ENCODE measurements around the gene CRACDL. TPM values are rescaled to one million over a fixed set of nuclear protein-coding genes. Genes with fewer than 3 reads are reported as not detected.

Gene CRACDL
- total RNA-seq, 1 donor from 2014 or later: 6.2 TPM

DNA sequence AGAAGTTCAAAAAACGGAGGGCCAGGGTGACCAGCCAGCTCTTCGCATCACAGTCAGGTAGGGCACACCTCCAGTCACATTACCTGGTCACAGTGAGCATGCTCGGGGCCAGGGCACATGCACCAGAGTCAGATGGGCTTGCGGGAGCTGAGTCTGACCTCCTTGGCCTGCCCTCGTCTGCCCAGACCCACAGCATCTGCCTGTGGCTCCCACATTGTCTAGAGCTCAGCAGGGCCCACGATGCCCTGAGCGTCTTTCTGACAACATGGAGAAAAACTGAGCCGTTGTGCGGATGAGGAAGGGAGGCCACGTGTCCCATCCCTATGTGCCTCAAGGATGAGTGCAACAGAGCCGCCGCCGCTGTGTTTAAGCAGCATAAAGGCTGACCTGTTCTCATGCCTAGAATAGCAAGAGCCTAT, 37.6 kb downstream of the CRACDL start:
- peak overlapping the region; percentile 42 for H3K27ac Mint-ChIP-seq
- no peaks in the 10 kb centered on the region for H3K36me3 Mint-ChIP-seq
- no peak overlapping the region for H3K4me3 Mint-ChIP-seq
- DNase-seq (ENCODE audit: extremely low spot score, unreplicated experiment): peak; percentile 47
- peaks cover 3% of the 10 kb centered on the region for H3K27me3 Mint-ChIP-seq
- TF ChIP-seq, protein P1, sequence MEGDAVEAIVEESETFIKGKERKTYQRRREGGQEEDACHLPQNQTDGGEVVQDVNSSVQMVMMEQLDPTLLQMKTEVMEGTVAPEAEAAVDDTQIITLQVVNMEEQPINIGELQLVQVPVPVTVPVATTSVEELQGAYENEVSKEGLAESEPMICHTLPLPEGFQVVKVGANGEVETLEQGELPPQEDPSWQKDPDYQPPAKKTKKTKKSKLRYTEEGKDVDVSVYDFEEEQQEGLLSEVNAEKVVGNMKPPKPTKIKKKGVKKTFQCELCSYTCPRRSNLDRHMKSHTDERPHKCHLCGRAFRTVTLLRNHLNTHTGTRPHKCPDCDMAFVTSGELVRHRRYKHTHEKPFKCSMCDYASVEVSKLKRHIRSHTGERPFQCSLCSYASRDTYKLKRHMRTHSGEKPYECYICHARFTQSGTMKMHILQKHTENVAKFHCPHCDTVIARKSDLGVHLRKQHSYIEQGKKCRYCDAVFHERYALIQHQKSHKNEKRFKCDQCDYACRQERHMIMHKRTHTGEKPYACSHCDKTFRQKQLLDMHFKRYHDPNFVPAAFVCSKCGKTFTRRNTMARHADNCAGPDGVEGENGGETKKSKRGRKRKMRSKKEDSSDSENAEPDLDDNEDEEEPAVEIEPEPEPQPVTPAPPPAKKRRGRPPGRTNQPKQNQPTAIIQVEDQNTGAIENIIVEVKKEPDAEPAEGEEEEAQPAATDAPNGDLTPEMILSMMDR (conservative IDR thresholded peaks at IDR 0.05): no peak
- H3K9me3 Mint-ChIP-seq: no peaks in the 10 kb centered on the region
- H3K4me1 Mint-ChIP-seq (ENCODE audit: unreplicated experiment): peaks cover 5% of the 10 kb centered on the region

DNA sequence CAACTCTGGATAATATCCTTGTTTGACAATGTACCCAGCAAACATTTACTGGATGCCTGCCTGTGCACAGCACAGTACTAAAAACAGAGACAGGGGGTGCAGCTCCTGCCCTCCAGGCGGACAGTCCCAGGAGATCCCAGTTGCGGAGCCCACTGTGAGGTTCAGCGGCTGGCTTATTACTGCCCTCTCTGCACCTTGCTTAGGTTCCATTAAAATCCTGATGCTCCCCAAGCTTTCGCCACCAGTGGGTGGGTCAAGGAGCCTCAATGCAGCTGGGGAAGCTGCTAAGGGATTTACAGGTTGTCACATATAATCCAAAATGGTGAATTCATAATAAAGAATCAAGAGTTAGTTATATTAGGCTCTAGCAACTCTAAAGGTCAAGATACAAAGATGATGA, 38.3 kb downstream of the CRACDL start:
- H3K4me1 Mint-ChIP-seq (ENCODE audit: unreplicated experiment): peaks cover 5% of the 10 kb centered on the region
- TF ChIP-seq, protein P1 (conservative IDR thresholded peaks at IDR 0.05): no peak
- DNase-seq (ENCODE audit: extremely low spot score, unreplicated experiment): peak; percentile 7

DNA sequence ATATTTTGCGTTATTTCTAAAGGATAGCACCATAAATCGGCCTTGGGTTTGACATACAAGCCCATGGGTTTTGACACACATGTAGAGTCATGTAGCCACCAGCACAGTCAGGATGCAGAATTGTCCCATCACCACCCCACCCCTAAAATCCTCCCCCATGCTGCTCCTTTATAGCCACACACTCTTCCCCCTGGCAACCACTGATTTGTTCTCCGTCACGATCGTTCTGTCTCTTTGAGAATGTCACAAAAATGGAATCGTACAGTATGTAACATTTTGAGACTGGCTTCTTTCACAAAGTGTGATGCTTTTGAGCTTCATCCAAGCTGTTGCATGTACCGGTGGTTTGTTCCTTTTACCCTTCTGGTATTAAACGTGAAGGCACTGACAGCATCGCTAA, 39.1 kb downstream of the CRACDL start:
- H3K4me3 Mint-ChIP-seq: no peak overlapping the region
- H3K4me1 Mint-ChIP-seq (ENCODE audit: unreplicated experiment): peaks cover 5% of the 10 kb centered on the region
- H3K27ac Mint-ChIP-seq: no peak overlapping the region
- DNase-seq (ENCODE audit: extremely low spot score, unreplicated experiment): no peak
- TF ChIP-seq, protein P1 (conservative IDR thresholded peaks at IDR 0.05): no peak
- H3K9me3 Mint-ChIP-seq: no peaks in the 10 kb centered on the region
- H3K27me3 Mint-ChIP-seq: peaks cover 3% of the 10 kb centered on the region
- H3K36me3 Mint-ChIP-seq: no peaks in the 10 kb centered on the region

More for the DNA sequence above, 38.3 kb downstream of the CRACDL start:
- H3K27ac Mint-ChIP-seq: no peak overlapping the region
- H3K9me3 Mint-ChIP-seq: no peaks in the 10 kb centered on the region
- H3K27me3 Mint-ChIP-seq: peaks cover 3% of the 10 kb centered on the region
- no peak overlapping the region for H3K4me3 Mint-ChIP-seq
- no peaks in the 10 kb centered on the region for H3K36me3 Mint-ChIP-seq

DNA sequence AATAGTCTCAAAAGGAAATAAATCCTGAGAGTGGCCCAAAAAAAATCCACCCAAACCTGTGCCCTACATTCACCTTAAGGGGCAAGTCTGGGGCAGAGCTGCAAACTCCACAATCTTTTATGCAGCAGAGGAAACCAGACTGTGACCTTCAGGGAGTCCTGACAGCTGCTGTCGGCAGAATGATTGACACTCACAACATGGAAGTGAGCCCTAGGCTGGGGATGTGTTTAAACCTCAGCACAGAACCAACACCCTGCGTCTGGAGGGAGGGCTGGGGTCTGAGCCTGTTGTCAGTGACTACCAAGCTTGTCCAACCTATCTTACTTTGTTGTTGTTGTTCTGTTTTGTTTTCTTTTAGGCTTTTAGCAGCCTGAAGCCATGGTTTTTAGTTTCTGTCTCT, 39.6 kb downstream of the CRACDL start:
- Mint-ChIP-seq H3K36me3 (no peaks in the 10 kb centered on the region), H3K4me1 (ENCODE audit: unreplicated experiment) (peaks cover 5% of the 10 kb centered on the region), H3K9me3 (no peaks in the 10 kb centered on the region), H3K27me3 (peaks cover 3% of the 10 kb centered on the region), H3K4me3 (no peak overlapping the region), H3K27ac (no peak overlapping the region)
- DNase-seq (ENCODE audit: extremely low spot score, unreplicated experiment): peak; percentile 24
- TF ChIP-seq, protein P1 (conservative IDR thresholded peaks at IDR 0.05): no peak

DNA sequence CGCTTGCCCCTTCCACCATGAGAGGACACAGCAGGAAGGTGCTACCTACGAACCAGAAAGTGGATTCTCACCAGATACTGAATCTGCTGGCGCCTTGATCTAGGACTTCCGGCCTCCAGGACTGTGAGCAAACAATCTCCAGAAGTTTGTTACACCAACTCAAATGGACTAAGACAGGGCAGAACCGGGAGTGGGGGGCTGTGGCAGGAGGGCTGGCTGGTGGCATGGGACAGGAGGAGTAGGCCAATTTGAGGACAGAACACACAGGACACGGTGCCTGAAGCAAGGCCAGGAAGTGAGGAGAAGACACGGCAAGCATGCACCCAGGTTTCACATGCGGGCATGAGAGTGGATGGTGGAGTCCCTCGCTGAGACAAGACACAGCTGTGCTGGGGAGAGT, 40.1 kb downstream of the CRACDL start:
- Mint-ChIP-seq H3K27me3 (peaks cover 3% of the 10 kb centered on the region), H3K4me3 (no peak overlapping the region), H3K27ac (no peak overlapping the region), H3K9me3 (no peaks in the 10 kb centered on the region), H3K4me1 (ENCODE audit: unreplicated experiment) (peaks cover 5% of the 10 kb centered on the region), H3K36me3 (no peaks in the 10 kb centered on the region)
- TF ChIP-seq, protein P1 (conservative IDR thresholded peaks at IDR 0.05): no peak
- peak; percentile 61 for DNase-seq (ENCODE audit: extremely low spot score, unreplicated experiment)

DNA sequence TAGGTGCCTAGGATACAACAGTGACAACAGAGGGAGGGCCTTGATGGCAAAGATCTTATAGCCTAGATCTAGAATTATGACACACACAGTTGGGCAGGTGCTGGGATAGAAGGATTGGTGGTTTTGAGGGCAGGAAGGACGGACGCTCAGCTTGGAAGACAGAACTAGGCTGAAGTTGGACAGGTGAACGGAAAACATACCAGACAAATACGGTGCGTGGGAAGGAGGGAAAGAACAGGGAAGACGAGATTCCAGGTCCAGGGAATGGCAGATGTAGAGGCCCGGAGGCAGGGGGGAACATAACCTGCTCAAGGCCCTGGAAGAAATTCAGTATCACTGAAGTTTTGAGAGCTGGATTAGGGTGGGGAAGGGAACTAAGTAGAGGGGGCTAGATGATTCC, 40.8 kb downstream of the CRACDL start:
- H3K4me1 Mint-ChIP-seq (ENCODE audit: unreplicated experiment): peaks cover 5% of the 10 kb centered on the region
- H3K27me3 Mint-ChIP-seq: peaks cover 3% of the 10 kb centered on the region
- no peak overlapping the region for H3K4me3 Mint-ChIP-seq
- H3K36me3 Mint-ChIP-seq: no peaks in the 10 kb centered on the region
- no peaks in the 10 kb centered on the region for H3K9me3 Mint-ChIP-seq
- no peak overlapping the region for H3K27ac Mint-ChIP-seq
- TF ChIP-seq, protein P1 (conservative IDR thresholded peaks at IDR 0.05): no peak
- peak; percentile 31 for DNase-seq (ENCODE audit: extremely low spot score, unreplicated experiment)

Data from type B pancreatic cell (in vitro differentiated cells).